GM12878 (cell line): ENCODE data around the gene IDS. TPM values are rescaled to one million over a fixed set of nuclear protein-coding genes. Genes with fewer than 3 reads are reported as not detected.

Source experiments
- BCL3 ChIP-seq: IDR thresholded peaks from 2 replicates; pipeline ENCODE4 v1.6.1; 2011; ENCODE audit warnings: borderline replicate concordance, low read depth, mild to moderate bottlenecking, moderate library complexity, low read length; ENCODE audit not compliant: insufficient read depth, poor library complexity, severe bottlenecking
- CBX3 ChIP-seq: fragments of 200-600 bp; sonication (generic); IDR thresholded peaks from 2 replicates; pipeline ENCODE4 v1.6.1; 2016; ENCODE audit warnings: low read depth, borderline replicate concordance
- CREM ChIP-seq: IDR thresholded peaks from 2 replicates; pipeline ENCODE4 v1.6.1; 2014; ENCODE audit warnings: antibody characterized with exemption, low read depth
- DPF2 ChIP-seq: fragments of 450-650 bp; IDR thresholded peaks from 2 replicates; pipeline ENCODE4 v1.6.1; 2017; ENCODE audit warnings: mild to moderate bottlenecking
- FOXM1 ChIP-seq: IDR thresholded peaks from 2 replicates; pipeline ENCODE4 v1.6.1; 2012; ENCODE audit warnings: low read depth, mild to moderate bottlenecking, inconsistent platforms, low read length, moderate library complexity
- IKZF2 ChIP-seq, 2 experiments: fragments of 450-650 bp; IDR thresholded peaks; 2 replicates each; pipeline ENCODE4 v1.6.1; 2017; ENCODE audit warnings: mild to moderate bottlenecking in 2 of 2, moderate library complexity in 2 of 2
- IRF3 ChIP-seq: fragments of 450-650 bp; IDR thresholded peaks from 2 replicates; pipeline ENCODE4 v1.6.1; 2014; ENCODE audit warnings: mild to moderate bottlenecking
- IRF5 ChIP-seq: fragments of 450-650 bp; IDR thresholded peaks from 2 replicates; pipeline ENCODE4 v1.6.1; 2017; ENCODE audit warnings: borderline replicate concordance
- MLLT1 ChIP-seq: fragments of 450-650 bp; IDR thresholded peaks from 2 replicates; pipeline ENCODE4 v1.6.1; 2016; ENCODE audit warnings: mild to moderate bottlenecking
- MTA2 ChIP-seq: fragments of 450-650 bp; IDR thresholded peaks from 2 replicates; pipeline ENCODE4 v1.6.1; 2016; ENCODE audit warnings: low read depth, mild to moderate bottlenecking, moderate library complexity
- MTA3 ChIP-seq: IDR thresholded peaks from 2 replicates; pipeline ENCODE4 v1.6.1; 2012; ENCODE audit warnings: low read length, inconsistent platforms, borderline replicate concordance
- NFIC ChIP-seq: IDR thresholded peaks from 2 replicates; pipeline ENCODE4 v1.6.1; 2012; ENCODE audit warnings: low read depth, mild to moderate bottlenecking, inconsistent platforms, low read length, moderate library complexity
- NR2C1 ChIP-seq: fragments of 450-650 bp; IDR thresholded peaks from 2 replicates; pipeline ENCODE4 v1.6.1; 2017; ENCODE audit warnings: antibody characterized with exemption, mild to moderate bottlenecking, moderate library complexity
- PML ChIP-seq: IDR thresholded peaks from 2 replicates; pipeline ENCODE4 v1.6.1; 2012; ENCODE audit warnings: low read length, inconsistent platforms
- POLR2AphosphoS5 ChIP-seq: IDR thresholded peaks from 2 replicates; pipeline ENCODE4 v1.6.1; 2011; ENCODE audit warnings: mild to moderate bottlenecking, low read length, inconsistent platforms
- RBBP5 ChIP-seq: fragments of 200-600 bp; sonication (generic); conservative IDR thresholded peaks from 2 replicates; pipeline ENCODE4 v1.6.1; 2016
- RELA ChIP-seq: fragments of 450-650 bp; IDR thresholded peaks from 2 replicates; pipeline ENCODE4 v1.8.0; 2014; ENCODE audit warnings: borderline replicate concordance; ENCODE audit not compliant: partially characterized antibody
- SIN3A ChIP-seq: IDR thresholded peaks from 2 replicates; pipeline ENCODE4 v1.6.1; 2012; ENCODE audit warnings: low read depth, low read length, improper control_type of control experiment
- SRF ChIP-seq, 2 experiments: IDR thresholded peaks; 2 replicates each; pipeline ENCODE4 v1.6.1; 2011; ENCODE audit warnings: low read depth in 2 of 2, low read length in 2 of 2, mild to moderate bottlenecking in 1 of 2, moderate library complexity in 1 of 2
- SUPT20H ChIP-seq: IDR thresholded peaks from 2 replicates; pipeline ENCODE4 v1.6.1; 2011; ENCODE audit warnings: low read depth, mild to moderate bottlenecking, low read length, moderate library complexity, borderline replicate concordance; ENCODE audit not compliant: control insufficient read depth
- ZBTB11 ChIP-seq: fragments of 450-650 bp; formaldehyde crosslinking; IDR thresholded peaks from 2 replicates; pipeline ENCODE4 v1.5.0; 2022; ENCODE audit warnings: mild to moderate bottlenecking, missing genetic modification characterization
- ZNF24 ChIP-seq: fragments of 450-650 bp; IDR thresholded peaks from 2 replicates; pipeline ENCODE4 v1.6.1; 2017; ENCODE audit warnings: antibody characterized with exemption, mild to moderate bottlenecking
- polyA plus RNA-seq, 11 experiments: library from polyadenylated mRNA; depleted of rRNA in 4 of 11; unstranded in 6 of 11; stranded (reverse) in 5 of 11; fragments of >200 nt; fragmentation: Nextera tagmentation in 4 of 11; fragmentation: Illumina TruSeq in 1 of 11; extraction: Ambion mirVana in 4 of 11; extraction: Trizol in 1 of 11; gene quantifications; 1 replicate in 1 of 11; 2 replicates in 10 of 11; pipeline versions ENCODE4 v1.2.1 to v1.2.3, GENCODE V29; 2011 to 2016; ENCODE audit warnings: inconsistent platforms in 2 of 11, missing spikeins in 2 of 11, low read depth in 1 of 11
- total RNA-seq, 4 experiments: library from RNA; depleted of rRNA in 3 of 4; stranded (reverse); fragments of >200 nt in 3 of 4; fragmentation: Illumina TruSeq in 1 of 4; extraction: Trizol in 1 of 4; gene quantifications; 2 replicates each; pipeline versions ENCODE4 v1.2.1 to v1.2.3, GENCODE V29; 2013 to 2021

Gene IDS
- total and polyA plus RNA-seq, 10 of the 15 experiments (the other 5 are each of a cell fraction or from before 2014, with no cell fraction given) = 6.1 to 79.1 (median 51.7) TPM

- TF ChIP-seq NR2C1 (no peak), NFIC (no peak), DPF2 (peak; percentile 64; the same call in 1 of the 2 replicates), IRF3 (no peak), SRF (IDR thresholded peaks at IDR 0.05; ENCODE audit: low read depth in 2 of 2, low read length in 2 of 2) (peak in 1 of 2 experiments; percentile 5; a peak in 1 of 4 replicates), SUPT20H (no peak), IKZF2 (IDR thresholded peaks at IDR 0.05) (peak; percentile 86 to 90), PML (no peak), MLLT1 (no peak), ZBTB11 (CRISPR knock-in tag) (no peak), CREM (peak; percentile 74; the same call in 1 of the 2 replicates), MTA2 (peak; percentile 45; the same call in 1 of the 2 replicates), BCL3 (no peak), RELA (no peak), SIN3A (peak; percentile 59; the same call in 1 of the 2 replicates), ZNF24 (no peak), FOXM1 (no peak), CBX3 (no peak), POLR2AphosphoS5 (peak; percentile 94), RBBP5 (no peak), MTA3 (no peak), IRF5 (no peak)
Observed at GRCh38 chrX:149540621-149541520, 35.8 kb upstream of the IDS start, which contains the start of gene EOLA1 (continued).
